Ishikawa (cell line): ENCODE results near the gene HGS.

Source experiments
- CREB1 ChIP-seq: IDR thresholded peaks from 2 replicates; pipeline ENCODE4 v1.6.1; 2012; ENCODE audit warnings: low read depth
- EP300 ChIP-seq: IDR thresholded peaks from 2 replicates; pipeline ENCODE4 v1.6.1; 2012; ENCODE audit warnings: borderline replicate concordance
- REST ChIP-seq: IDR thresholded peaks from 2 replicates; pipeline ENCODE4 v1.6.1; 2012; ENCODE audit warnings: low read depth, mild to moderate bottlenecking
- TAF1 ChIP-seq: IDR thresholded peaks from 2 replicates; pipeline ENCODE4 v1.6.1; 2012; ENCODE audit warnings: low read depth, mild to moderate bottlenecking
- TCF12 ChIP-seq: IDR thresholded peaks from 2 replicates; pipeline ENCODE4 v1.6.1; 2012; ENCODE audit warnings: low read depth
- ZBTB7A ChIP-seq: IDR thresholded peaks from 2 replicates; pipeline ENCODE4 v1.6.1; 2012; ENCODE audit warnings: low read depth

GRCh38 chr17:81635431-81635830, 48.4 kb upstream of the HGS start:
- TF ChIP-seq TAF1 (no peak), REST (no peak), CREB1 (no peak), ZBTB7A (no peak), EP300 (no peak), TCF12 (no peak)
